SK-N-SH treated with all-trans-retinoic acid at 6 μM for 48 hours (cell line): ENCODE data around the gene DUS2.

Experiments
- BACH2 ChIP-seq: fragments of 250-450 bp; sonication (Bioruptor Pico); IDR thresholded peaks from 2 replicates; pipeline ENCODE4 v1.9.0; 2021; ENCODE audit warnings: mild to moderate bottlenecking, borderline replicate concordance
- GLIS3 ChIP-seq: fragments of 250-450 bp; sonication (Bioruptor Pico); IDR thresholded peaks from 2 replicates; pipeline ENCODE4 v1.5.0; 2020; ENCODE audit warnings: mild to moderate bottlenecking, moderate library complexity
- PATZ1 ChIP-seq: fragments of 250-450 bp; sonication (Bioruptor Pico); IDR thresholded peaks from 2 replicates; pipeline ENCODE4 v1.8.0; 2020; ENCODE audit warnings: mild to moderate bottlenecking, moderate library complexity, borderline replicate concordance
- POU6F1 ChIP-seq: fragments of 250-450 bp; sonication (Bioruptor Pico); IDR thresholded peaks from 2 replicates; pipeline ENCODE4 v1.8.0; 2021; ENCODE audit warnings: low read depth, mild to moderate bottlenecking, moderate library complexity, borderline replicate concordance
- TCF4 ChIP-seq: fragments of 250-450 bp; sonication (Bioruptor Pico); IDR thresholded peaks from 2 replicates; pipeline ENCODE4 v1.8.0; 2021; ENCODE audit warnings: mild to moderate bottlenecking, moderate library complexity, borderline replicate concordance
- TOX ChIP-seq: fragments of 250-450 bp; sonication (Bioruptor Pico); IDR thresholded peaks from 2 replicates; pipeline ENCODE4 v1.8.0; 2021; ENCODE audit warnings: mild to moderate bottlenecking, moderate library complexity, borderline replicate concordance
- ZC3H10 ChIP-seq: fragments of 250-450 bp; sonication (Bioruptor Pico); IDR thresholded peaks from 2 replicates; pipeline ENCODE4 v1.5.1; 2021; ENCODE audit warnings: mild to moderate bottlenecking, moderate library complexity
- ZFP3 ChIP-seq: fragments of 250-450 bp; sonication (Bioruptor Pico); IDR thresholded peaks from 2 replicates; pipeline ENCODE4 v1.5.0; 2020; ENCODE audit warnings: mild to moderate bottlenecking, moderate library complexity
- ZFP30 ChIP-seq: fragments of 450-650 bp; formaldehyde crosslinking; IDR thresholded peaks from 2 replicates; pipeline ENCODE4 v1.5.0; 2022; ENCODE audit warnings: mild to moderate bottlenecking, moderate library complexity
- ZNF70 ChIP-seq: fragments of 450-650 bp; formaldehyde crosslinking; IDR thresholded peaks from 2 replicates; pipeline ENCODE4 v1.5.0; 2020; ENCODE audit warnings: mild to moderate bottlenecking, moderate library complexity
- ZNF8 ChIP-seq: fragments of 450-650 bp; formaldehyde crosslinking; IDR thresholded peaks from 2 replicates; pipeline ENCODE4 v1.5.0; 2020; ENCODE audit warnings: mild to moderate bottlenecking, moderate library complexity
- TF ChIP-seq, protein P1 (sequence below): fragments of 250-450 bp; sonication (Bioruptor Pico); IDR thresholded peaks from 2 replicates; pipeline ENCODE4 v1.5.0; 2020; ENCODE audit warnings: mild to moderate bottlenecking, moderate library complexity
- TF ChIP-seq, protein P2 (sequence below): fragments of 250-450 bp; sonication (Bioruptor Pico); IDR thresholded peaks from 2 replicates; pipeline ENCODE4 v1.5.1; 2020; ENCODE audit warnings: low read depth, mild to moderate bottlenecking, moderate library complexity
- TF ChIP-seq, protein P3 (sequence below): fragments of 250-450 bp; sonication (Bioruptor Pico); IDR thresholded peaks from 2 replicates; pipeline ENCODE4 v1.5.1; 2021; ENCODE audit warnings: mild to moderate bottlenecking, moderate library complexity

DNA sequence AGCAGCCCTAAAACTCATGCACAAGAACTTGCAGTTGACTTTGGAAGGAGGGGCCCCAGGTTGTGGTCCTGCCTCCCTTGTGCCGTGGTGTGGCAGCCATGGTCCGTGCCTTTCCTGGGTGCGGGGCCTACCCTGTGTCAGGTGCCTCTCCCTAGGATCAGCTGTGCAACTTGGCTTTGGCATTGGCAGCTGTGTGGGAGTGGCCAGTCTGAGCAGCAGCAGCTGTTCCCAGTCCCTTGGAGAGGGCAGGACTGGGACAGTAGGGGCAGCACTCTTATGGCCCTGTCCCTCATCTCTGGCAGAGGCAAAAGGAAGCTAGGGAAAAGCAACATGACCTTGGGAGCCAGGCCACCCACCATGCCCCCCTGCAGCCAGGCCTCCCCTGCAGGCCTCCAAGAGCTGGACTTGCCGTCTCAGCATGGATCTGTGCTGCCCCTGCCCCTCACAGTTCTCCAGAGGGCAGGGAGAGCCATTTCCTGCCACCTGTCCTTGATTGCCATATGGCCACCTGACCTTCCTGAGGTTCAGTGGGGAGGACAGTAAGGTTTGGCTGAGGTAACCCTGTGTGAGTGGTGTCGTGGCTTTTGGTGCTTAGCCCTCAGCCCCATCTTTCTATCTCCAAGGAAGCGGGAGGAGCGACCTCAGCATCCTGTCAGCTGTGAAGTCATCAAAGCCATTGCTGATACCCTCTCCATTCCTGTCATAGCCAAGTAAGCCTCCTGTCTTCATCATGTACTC is 46.6 kb downstream of the DUS2 start:
- TF ChIP-seq ZNF70 (CRISPR knock-in tag) (no peak), TOX (CRISPR knock-in tag) (no peak), BACH2 (no peak), POU6F1 (CRISPR knock-in tag) (no peak), ZC3H10 (no peak), ZFP3 (CRISPR knock-in tag) (no peak), PATZ1 (CRISPR knock-in tag) (no peak), ZFP30 (CRISPR knock-in tag) (no peak), GLIS3 (CRISPR knock-in tag) (no peak), TCF4 (no peak), ZNF8 (no peak)
- TF ChIP-seq, protein P1, sequence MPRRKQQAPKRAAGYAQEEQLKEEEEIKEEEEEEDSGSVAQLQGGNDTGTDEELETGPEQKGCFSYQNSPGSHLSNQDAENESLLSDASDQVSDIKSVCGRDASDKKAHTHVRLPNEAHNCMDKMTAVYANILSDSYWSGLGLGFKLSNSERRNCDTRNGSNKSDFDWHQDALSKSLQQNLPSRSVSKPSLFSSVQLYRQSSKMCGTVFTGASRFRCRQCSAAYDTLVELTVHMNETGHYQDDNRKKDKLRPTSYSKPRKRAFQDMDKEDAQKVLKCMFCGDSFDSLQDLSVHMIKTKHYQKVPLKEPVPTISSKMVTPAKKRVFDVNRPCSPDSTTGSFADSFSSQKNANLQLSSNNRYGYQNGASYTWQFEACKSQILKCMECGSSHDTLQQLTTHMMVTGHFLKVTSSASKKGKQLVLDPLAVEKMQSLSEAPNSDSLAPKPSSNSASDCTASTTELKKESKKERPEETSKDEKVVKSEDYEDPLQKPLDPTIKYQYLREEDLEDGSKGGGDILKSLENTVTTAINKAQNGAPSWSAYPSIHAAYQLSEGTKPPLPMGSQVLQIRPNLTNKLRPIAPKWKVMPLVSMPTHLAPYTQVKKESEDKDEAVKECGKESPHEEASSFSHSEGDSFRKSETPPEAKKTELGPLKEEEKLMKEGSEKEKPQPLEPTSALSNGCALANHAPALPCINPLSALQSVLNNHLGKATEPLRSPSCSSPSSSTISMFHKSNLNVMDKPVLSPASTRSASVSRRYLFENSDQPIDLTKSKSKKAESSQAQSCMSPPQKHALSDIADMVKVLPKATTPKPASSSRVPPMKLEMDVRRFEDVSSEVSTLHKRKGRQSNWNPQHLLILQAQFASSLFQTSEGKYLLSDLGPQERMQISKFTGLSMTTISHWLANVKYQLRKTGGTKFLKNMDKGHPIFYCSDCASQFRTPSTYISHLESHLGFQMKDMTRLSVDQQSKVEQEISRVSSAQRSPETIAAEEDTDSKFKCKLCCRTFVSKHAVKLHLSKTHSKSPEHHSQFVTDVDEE (CRISPR knock-in tag): no peak
- TF ChIP-seq, protein P2, sequence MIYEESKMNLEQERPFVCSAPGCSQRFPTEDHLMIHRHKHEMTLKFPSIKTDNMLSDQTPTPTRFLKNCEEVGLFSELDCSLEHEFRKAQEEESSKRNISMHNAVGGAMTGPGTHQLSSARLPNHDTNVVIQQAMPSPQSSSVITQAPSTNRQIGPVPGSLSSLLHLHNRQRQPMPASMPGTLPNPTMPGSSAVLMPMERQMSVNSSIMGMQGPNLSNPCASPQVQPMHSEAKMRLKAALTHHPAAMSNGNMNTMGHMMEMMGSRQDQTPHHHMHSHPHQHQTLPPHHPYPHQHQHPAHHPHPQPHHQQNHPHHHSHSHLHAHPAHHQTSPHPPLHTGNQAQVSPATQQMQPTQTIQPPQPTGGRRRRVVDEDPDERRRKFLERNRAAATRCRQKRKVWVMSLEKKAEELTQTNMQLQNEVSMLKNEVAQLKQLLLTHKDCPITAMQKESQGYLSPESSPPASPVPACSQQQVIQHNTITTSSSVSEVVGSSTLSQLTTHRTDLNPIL (CRISPR knock-in tag): no peak
- TF ChIP-seq, protein P3, sequence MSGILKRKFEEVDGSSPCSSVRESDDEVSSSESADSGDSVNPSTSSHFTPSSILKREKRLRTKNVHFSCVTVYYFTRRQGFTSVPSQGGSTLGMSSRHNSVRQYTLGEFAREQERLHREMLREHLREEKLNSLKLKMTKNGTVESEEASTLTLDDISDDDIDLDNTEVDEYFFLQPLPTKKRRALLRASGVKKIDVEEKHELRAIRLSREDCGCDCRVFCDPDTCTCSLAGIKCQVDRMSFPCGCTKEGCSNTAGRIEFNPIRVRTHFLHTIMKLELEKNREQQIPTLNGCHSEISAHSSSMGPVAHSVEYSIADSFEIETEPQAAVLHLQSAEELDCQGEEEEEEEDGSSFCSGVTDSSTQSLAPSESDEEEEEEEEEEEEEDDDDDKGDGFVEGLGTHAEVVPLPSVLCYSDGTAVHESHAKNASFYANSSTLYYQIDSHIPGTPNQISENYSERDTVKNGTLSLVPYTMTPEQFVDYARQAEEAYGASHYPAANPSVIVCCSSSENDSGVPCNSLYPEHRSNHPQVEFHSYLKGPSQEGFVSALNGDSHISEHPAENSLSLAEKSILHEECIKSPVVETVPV (CRISPR knock-in tag): no peak
